Keratinocyte (primary cell): ENCODE measurements around the gene PARD3B.

Experiments used
- CTCF ChIP-seq, 3 experiments: IDR thresholded peaks in 1 of 3; conservative IDR thresholded peaks in 1 of 3; optimal IDR thresholded peaks in 1 of 3; 2 replicates in 2 of 3; 3 replicates in 1 of 3; pipeline versions ENCODE3 to v1.5.1; 2011; ENCODE audit warnings: low read length in 3 of 3, mild to moderate bottlenecking in 3 of 3, moderate library complexity in 2 of 3, control low read depth in 1 of 3, inconsistent platforms in 1 of 3; ENCODE audit not compliant: insufficient read depth in 2 of 3; ENCODE audit errors: extremely low read depth in 1 of 3
- EZH2 ChIP-seq: IDR thresholded peaks from one replicate; pipeline ENCODE4 v1.6.1; 2012; ENCODE audit warnings: inconsistent platforms, mild to moderate bottlenecking, low read length, moderate library complexity

- no peak for TF ChIP-seq CTCF (optimal IDR thresholded peaks at IDR 0.05 in 1 of 3, IDR thresholded peaks at IDR 0.05 in 1 of 3, conservative IDR thresholded peaks at IDR 0.05 in 1 of 3; ENCODE audit: extremely low read depth in 1 of 3, insufficient read depth in 2 of 3, low read length in 3 of 3)
- TF ChIP-seq EZH2, result no peak
These were observed 665.2 kb downstream of the PARD3B start for GRCh38 chr2:205210494-205210893.
